ENCODE measurements around the gene DENND5A. TPM values are rescaled to one million over a fixed set of nuclear protein-coding genes. Genes with fewer than 3 reads are reported as not detected.
"Not testable (repeated sequence)": the region's sequence is repeated elsewhere in the genome, so short reads cannot be mapped to it uniquely, and the experiment has no call there.

Gene DENND5A
- total RNA-seq, 2 donors from 2014 or later, result 7.0 to 24.8 TPM

- no peak overlapping the region for H3K27ac ChIP-seq
- TF ChIP-seq, protein P1, sequence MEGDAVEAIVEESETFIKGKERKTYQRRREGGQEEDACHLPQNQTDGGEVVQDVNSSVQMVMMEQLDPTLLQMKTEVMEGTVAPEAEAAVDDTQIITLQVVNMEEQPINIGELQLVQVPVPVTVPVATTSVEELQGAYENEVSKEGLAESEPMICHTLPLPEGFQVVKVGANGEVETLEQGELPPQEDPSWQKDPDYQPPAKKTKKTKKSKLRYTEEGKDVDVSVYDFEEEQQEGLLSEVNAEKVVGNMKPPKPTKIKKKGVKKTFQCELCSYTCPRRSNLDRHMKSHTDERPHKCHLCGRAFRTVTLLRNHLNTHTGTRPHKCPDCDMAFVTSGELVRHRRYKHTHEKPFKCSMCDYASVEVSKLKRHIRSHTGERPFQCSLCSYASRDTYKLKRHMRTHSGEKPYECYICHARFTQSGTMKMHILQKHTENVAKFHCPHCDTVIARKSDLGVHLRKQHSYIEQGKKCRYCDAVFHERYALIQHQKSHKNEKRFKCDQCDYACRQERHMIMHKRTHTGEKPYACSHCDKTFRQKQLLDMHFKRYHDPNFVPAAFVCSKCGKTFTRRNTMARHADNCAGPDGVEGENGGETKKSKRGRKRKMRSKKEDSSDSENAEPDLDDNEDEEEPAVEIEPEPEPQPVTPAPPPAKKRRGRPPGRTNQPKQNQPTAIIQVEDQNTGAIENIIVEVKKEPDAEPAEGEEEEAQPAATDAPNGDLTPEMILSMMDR (IDR thresholded peaks at IDR 0.05), result no peak
- H3K9me3 ChIP-seq, result no peaks in the 10 kb centered on the region
- no peak overlapping the region for H3K9ac ChIP-seq (ENCODE audit: low read depth in 2 of 2, low read length in 2 of 2)
- H3K27me3 ChIP-seq, result no peaks in the 10 kb centered on the region
- H3K4me1 ChIP-seq, result no peaks in the 10 kb centered on the region
- DNase-seq, result no peak
- intact Hi-C loops (cut with DNase I), result no loop called here
- no peak overlapping the region for H3K4me3 ChIP-seq
- H3K36me3 ChIP-seq, result no peaks in the 10 kb centered on the region
Observed at GRCh38 chr11:9210224-9210921, 54.8 kb downstream of the DENND5A start.

DNA sequence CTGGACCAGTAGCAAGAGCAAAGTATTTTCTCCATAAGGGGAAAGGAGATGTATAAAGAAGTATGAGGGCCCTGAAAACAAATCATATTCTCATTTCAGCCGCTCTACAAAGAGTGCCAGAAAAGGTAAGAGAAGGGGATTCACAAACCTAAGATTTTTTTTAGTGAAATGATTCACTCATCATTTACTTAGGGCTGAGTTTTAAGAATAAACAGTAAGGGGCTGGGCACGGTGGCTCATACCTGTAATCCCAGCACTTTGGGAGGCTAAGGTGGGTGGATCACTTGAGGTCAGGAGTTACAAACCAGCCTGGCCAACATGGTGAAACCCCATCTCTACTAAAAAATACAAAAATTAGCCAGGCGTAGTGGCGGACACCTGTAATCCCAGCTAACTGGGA is 55.5 kb downstream of the DENND5A start:
- DNase-seq; intact Hi-C loops (cut with DNase I); H3K9ac ChIP-seq (ENCODE audit: low read depth in 2 of 2, low read length in 2 of 2); H3K4me1 ChIP-seq; H3K4me3 ChIP-seq; H3K36me3 ChIP-seq; H3K27ac ChIP-seq; H3K9me3 ChIP-seq; H3K27me3 ChIP-seq: not testable (repeated sequence)

GRCh38 chr11:9208726-9209501 is 56.2 kb downstream of the DENND5A start:
- Histone ChIP-seq H3K9me3 (no peaks in the 10 kb centered on the region), H3K4me3 (no peak overlapping the region), H3K9ac (ENCODE audit: low read depth in 2 of 2, low read length in 2 of 2) (no peak overlapping the region), H3K4me1 (no peaks in the 10 kb centered on the region), H3K27ac (no peak overlapping the region), H3K36me3 (no peaks in the 10 kb centered on the region), H3K27me3 (no peaks in the 10 kb centered on the region)
- intact Hi-C loops (cut with DNase I), result no loop called here
- TF ChIP-seq, protein P1 (IDR thresholded peaks at IDR 0.05), result no peak
- no peak for DNase-seq

DNA sequence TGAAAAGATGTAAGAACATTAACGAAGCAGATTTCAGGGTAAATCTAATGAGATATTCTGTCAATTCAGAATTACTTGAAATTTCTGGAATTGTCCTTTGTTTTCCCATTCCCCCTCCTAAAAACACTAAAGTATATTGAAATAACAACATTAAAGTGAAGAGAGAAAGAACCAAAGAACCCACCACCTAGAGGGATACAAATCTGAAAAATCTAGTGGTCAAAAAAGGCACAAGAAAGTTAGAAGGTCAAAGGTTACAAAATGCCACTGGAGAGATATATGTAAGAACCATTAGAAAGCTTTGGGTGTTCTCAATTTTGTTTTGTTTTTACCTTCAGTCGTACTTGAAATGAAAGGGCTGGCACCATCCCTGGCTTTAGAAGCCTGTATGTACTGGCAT is 57.9 kb downstream of the DENND5A start:
- no peaks in the 10 kb centered on the region for H3K9me3 ChIP-seq
- no peak for DNase-seq
- no peaks in the 10 kb centered on the region for H3K27me3 ChIP-seq
- TF ChIP-seq, protein P1 (IDR thresholded peaks at IDR 0.05), result no peak
- no peak overlapping the region for H3K4me3 ChIP-seq
- H3K27ac ChIP-seq, result no peak overlapping the region
- H3K4me1 ChIP-seq, result no peaks in the 10 kb centered on the region
- no peak overlapping the region for H3K9ac ChIP-seq (ENCODE audit: low read depth in 2 of 2, low read length in 2 of 2)
- intact Hi-C loops (cut with DNase I), result no loop called here
- no peaks in the 10 kb centered on the region for H3K36me3 ChIP-seq

DNA sequence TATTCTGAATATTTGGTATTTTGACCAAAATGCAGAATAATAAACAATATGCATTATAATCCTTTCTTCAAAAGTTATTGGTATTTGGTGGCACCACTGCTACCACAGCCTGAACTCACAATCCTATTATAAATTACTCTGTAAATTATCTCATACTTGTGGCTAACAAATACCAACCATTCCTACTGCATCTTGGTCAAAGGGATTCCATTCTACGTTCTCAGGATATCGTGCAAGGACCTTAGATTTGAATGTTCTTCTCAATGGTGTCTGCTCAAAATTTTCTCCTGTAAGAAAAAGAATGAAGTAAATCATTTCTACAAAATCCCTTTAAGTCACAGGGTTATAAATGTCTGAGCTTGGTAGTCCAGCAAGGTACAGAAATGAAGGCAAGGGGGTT is 58.7 kb downstream of the DENND5A start:
- Histone ChIP-seq H3K36me3 (no peaks in the 10 kb centered on the region), H3K4me1 (no peaks in the 10 kb centered on the region), H3K9ac (ENCODE audit: low read depth in 2 of 2, low read length in 2 of 2) (no peak overlapping the region), H3K27ac (no peak overlapping the region), H3K27me3 (no peaks in the 10 kb centered on the region), H3K9me3 (no peaks in the 10 kb centered on the region), H3K4me3 (no peak overlapping the region)
- TF ChIP-seq, protein P1 (IDR thresholded peaks at IDR 0.05), result no peak
- intact Hi-C loops (cut with DNase I), result no loop called here
- DNase-seq, result no peak
